ENCODE measurements around the gene SEMA3F.
A peak's percentile ranks its signal among the peaks of the same experiment; 100 is the strongest.

SEMA3F gene

DNA sequence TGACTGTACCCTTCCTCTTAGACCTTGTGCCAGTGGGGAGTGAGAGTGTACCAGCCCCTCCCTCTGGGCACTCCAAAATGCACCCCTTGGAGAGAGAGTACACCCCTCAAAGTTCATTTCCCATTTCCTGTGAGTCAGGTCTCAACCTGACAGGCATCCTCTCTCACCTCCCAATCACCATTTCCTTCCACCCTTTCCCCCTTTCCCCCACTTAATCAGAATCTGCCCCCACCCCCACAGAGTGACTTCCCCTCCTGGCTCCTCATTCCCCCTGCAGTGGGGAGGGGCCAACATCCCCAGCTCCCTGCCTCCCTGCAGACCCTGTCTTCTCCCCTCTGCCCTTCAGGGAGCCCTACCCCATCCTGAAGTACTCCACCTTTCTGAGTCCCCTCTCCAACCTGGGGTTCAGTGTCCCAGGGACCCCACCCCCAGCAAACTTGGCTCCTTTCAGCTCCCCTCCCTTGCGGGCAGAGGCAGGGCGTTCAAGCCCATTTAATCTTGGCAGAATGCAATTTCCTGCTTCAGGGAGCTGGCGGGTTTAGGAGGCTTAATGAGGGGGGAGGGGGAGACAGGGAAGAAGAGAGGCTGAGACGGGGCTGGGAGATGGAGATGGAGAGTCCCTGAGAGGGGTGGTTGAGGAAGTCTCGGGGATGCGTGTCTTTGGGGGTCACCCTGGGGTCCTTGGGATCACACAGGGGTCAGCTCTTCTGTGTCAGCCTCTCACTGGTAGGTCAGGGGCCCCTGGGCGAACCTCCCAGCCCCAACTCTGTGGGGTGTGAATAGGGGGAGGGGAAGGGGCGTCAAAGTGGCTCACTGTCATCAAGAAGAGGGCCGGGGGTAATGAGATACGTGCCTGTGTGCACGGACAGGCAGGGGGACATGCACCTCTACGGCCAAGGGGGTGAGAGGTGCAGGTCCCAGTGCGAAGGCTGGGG lies 16.6 kb upstream of the SEMA3F start:
- no peak for DNase-seq (ENCODE audit: low read depth)
- TF ChIP-seq CTCF (IDR thresholded peaks at IDR 0.05; ENCODE audit: insufficient read depth, low read depth, low read length, missing control alignments) = no peak
- no peak overlapping the region for H3K4me3 ChIP-seq (ENCODE audit: low read length)

DNA sequence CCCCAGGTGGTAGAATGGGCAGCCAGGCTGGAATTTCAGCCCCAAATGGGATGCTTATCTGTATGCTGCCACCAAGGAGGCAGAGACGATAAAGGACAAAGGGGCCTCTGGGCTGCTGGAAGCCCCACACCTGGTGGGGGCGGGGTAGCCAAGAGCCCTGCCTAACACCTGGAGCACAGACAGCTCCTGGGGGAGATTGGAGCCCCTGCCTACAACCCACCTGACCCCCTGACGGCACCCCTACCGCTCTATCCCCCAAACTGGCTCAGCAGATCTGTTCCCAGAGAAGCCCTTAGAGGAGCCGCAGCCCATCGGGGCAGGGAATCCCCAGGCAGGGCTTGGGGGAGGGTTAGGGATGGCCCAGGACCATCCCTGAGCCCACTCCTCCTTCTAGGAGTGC lies 15.8 kb upstream of the SEMA3F start:
- no peak for TF ChIP-seq CTCF (IDR thresholded peaks at IDR 0.05; ENCODE audit: insufficient read depth, low read depth, low read length, missing control alignments)
- no peak for DNase-seq (ENCODE audit: low read depth)
- no peak overlapping the region for H3K4me3 ChIP-seq (ENCODE audit: low read length)

DNA sequence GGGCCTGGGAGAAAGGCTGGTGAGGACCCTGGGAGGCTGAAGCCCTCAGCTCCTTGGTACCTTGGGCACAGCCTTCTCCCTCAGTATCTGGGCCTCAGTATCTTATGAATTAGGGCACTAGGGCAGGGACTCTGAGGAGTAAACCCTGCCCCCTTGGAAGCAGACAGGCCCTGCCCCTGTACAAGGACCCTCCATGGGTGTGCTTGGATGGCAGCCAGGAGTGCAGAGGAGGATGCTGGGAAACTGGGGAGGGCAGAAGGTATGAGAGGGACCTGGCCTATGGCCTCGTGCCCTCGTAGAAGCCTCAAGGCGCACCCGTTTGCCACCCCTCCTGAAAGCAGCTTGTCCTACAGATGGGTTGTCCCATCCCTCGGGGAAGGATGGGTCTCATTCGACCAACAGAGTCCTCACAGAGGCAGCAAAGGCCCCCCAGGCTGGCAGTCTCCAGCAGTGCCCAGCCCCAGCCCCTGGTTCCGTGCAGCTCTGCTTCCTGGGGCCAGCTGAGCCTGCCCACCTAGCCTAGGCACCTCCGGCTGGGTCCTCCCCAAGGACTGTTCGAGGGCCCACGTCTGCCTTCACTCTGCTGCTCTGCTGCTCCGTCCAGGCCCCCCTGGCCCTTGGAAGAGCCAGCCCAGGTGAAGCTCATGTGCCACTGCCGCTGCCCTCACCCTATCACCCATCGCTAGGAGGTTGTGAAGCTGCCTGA lies 15.3 kb upstream of the SEMA3F start:
- no peak overlapping the region for H3K4me3 ChIP-seq (ENCODE audit: low read length)
- no peak for DNase-seq (ENCODE audit: low read depth)
- no peak for TF ChIP-seq CTCF (IDR thresholded peaks at IDR 0.05; ENCODE audit: insufficient read depth, low read depth, low read length, missing control alignments)

DNA sequence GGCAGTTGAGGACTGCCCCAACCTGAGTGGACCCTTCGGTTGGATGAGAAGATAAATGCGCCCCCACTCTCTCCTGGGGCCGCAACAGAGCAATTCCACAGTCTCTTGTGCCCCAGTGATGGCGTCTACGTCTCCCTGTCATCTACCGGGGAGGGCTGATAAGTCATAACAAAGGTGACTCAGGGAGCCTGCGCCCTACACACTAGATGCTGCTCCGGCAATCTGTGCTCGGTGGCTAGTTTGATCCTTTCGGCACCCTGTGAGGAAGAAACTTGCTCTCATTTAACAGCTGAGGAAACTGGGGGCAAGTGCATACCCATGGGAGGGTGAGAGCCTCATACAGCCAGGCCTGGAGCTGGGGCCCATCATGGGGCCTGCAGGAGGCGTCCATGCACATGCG lies 14.1 kb upstream of the SEMA3F start:
- DNase-seq (ENCODE audit: low read depth) = no peak
- no peak for TF ChIP-seq CTCF (IDR thresholded peaks at IDR 0.05; ENCODE audit: insufficient read depth, low read depth, low read length, missing control alignments)
- no peak overlapping the region for H3K4me3 ChIP-seq (ENCODE audit: low read length)

- no peak overlapping the region for H3K4me3 ChIP-seq (ENCODE audit: low read length)
- TF ChIP-seq CTCF (IDR thresholded peaks at IDR 0.05; ENCODE audit: insufficient read depth, low read depth, low read length, missing control alignments) = no peak
- peak; percentile 80 for DNase-seq (ENCODE audit: low read depth)
These were observed 8.7 kb upstream of the SEMA3F start for GRCh38 chr3:50146316-50146901.

DNA sequence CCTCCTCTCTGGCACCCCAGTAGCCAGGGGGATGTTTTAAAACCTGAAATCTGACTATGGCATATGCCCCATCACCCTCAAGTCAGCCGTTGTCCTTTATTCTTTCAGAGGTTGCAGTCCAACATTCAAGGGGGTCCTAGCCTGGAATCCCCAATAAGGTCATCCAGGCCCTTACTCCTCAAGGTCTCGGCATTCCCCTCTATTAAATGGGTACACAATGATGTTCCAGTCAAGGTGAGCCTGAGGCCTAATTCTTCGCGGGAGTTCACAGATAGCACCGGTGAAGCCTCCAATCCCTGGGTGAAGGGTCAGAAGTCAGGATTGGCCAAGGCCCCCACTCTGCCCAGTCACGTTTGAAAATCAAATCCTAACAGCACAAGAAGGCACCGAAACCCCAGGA lies 8.1 kb upstream of the SEMA3F start:
- DNase-seq (ENCODE audit: low read depth) = no peak
- no peak for TF ChIP-seq CTCF (IDR thresholded peaks at IDR 0.05; ENCODE audit: insufficient read depth, low read depth, low read length, missing control alignments)
- H3K4me3 ChIP-seq (ENCODE audit: low read length) = no peak overlapping the region

All from epithelial cell of esophagus (primary cell).